Measurements from ENCODE around the gene VPS36.
A peak's percentile ranks its signal among the peaks of the same experiment; 100 is the strongest.

Gene VPS36

DNA sequence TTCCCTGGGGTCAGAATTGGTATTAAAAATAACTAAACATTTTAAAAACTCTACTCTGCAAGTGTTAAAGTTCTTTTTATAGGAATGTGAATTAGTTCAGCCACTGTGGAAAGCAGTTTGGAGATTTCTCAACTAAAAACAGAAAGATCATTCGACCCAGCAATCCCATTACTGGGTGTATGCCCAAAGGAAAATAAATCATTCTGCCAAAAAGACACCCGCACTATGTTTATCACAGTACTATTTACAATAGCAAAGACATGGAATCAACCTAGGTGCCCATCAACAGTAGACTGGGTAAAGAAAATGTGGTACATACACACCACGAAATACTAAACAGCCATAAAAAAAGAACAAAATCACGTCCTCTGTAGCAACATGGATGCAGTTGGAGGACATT, 43.8 kb downstream of the VPS36 start:
- no peak for DNase-seq (ENCODE audit: extremely low read depth, low read depth)
- peak overlapping the region; percentile 55 for H3K4me3 ChIP-seq (replicated peaks; ENCODE audit: low read depth, low read length)
- TF ChIP-seq CTCF (IDR thresholded peaks at IDR 0.05; ENCODE audit: low read depth, low read length, missing control alignments), result no peak

DNA sequence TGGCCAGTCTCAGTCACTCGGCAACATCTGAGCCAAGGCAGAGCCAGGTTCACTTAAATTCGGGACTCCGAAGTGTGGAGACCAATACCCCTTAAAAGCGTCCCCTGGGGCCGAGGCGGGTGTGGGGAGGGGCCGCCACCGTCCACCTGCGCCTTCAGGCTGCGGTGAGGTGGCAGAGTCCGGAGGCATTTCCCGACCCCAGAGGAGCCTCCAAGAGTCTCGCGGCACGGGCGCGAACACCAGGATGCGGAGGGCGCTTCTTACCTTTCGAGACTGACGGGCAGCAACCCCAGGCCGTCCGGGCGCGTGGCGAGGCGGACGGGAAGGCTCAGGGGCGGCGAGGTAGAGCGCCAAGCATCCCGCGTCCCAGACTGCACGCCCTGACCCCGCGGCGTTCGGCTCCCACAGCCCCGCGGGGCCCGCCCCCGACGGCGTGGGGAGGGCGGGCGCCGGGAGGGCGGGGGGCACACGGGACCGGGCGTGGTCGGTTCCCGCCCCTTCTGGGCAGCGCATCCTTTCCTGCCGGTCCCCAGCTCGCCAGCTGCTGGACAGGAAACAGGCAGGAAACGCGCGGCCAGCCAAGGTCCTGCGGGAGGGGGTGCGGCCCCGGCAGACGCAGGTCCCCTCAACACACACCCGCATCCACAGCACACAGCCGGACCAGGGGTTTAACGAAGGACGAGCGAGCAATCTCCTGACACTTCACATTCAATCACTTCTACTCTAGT, 44.5 kb downstream of the VPS36 start, which contains the start of gene THSD1:
Gene THSD1 (minus strand): TSS at position 406 of the 728 bp plus-strand sequence. CDS start 3,572 bp downstream, outside the sequence.
- DNase-seq (ENCODE audit: extremely low read depth, low read depth), result peak; percentile 6
- no peak for TF ChIP-seq CTCF (IDR thresholded peaks at IDR 0.05; ENCODE audit: low read depth, low read length, missing control alignments)
- H3K4me3 ChIP-seq (replicated peaks; ENCODE audit: low read depth, low read length), result peak within 1 kb of the TSS; percentile 55

DNA sequence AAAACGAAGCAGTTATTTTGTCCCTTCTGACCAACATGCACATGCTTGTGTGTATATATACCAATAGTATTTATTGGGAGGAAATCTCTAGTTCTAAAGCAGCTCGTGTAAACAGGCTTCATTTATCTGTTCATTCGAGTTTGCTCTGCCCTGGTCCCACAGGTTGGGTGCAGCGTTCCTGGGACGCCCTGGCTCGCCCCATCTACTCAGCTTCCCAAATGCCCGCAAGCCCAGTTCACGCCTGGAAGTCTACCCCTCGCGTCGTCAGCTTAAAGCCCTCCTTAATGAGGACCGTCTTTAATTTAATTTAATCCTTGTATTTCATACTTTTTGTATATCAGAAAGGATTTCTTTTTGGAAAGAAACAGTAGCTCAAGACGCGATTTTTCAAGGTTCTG, 45.1 kb downstream of the VPS36 start:
- DNase-seq (ENCODE audit: extremely low read depth, low read depth), result no peak
- no peak for TF ChIP-seq CTCF (IDR thresholded peaks at IDR 0.05; ENCODE audit: low read depth, low read length, missing control alignments)
- H3K4me3 ChIP-seq (replicated peaks; ENCODE audit: low read depth, low read length), result peak overlapping the region; percentile 55

DNA sequence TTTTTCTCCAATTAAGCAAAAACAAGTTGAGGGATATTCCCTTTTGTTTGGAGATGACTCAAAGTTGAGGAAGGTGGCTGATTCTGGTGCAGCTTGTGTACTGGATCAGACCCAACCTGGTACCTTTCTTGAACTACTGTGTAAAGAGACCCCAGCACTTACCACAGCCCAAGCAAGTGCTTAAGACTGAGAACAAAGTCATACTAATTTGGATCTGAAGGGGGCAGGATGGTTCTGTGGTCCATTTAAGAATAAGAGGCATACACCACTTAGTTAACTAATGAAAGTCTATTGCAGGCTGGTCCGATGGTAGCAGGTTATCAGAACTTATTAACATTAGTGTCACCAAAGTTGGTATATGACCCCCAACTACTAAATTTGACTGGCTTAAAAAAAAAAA, 50.7 kb downstream of the VPS36 start:
- no peak overlapping the region for H3K4me3 ChIP-seq (replicated peaks; ENCODE audit: low read depth, low read length)
- DNase-seq (ENCODE audit: extremely low read depth, low read depth), result no peak
- no peak for TF ChIP-seq CTCF (IDR thresholded peaks at IDR 0.05; ENCODE audit: low read depth, low read length, missing control alignments)

- no peak overlapping the region for H3K4me3 ChIP-seq (replicated peaks; ENCODE audit: low read depth, low read length)
- no peak for TF ChIP-seq CTCF (IDR thresholded peaks at IDR 0.05; ENCODE audit: low read depth, low read length, missing control alignments)
- DNase-seq (ENCODE audit: extremely low read depth, low read depth), result no peak
Observed at GRCh38 chr13:52399046-52399445, 51.4 kb downstream of the VPS36 start.

- TF ChIP-seq CTCF (IDR thresholded peaks at IDR 0.05; ENCODE audit: low read depth, low read length, missing control alignments), result no peak
- H3K4me3 ChIP-seq (replicated peaks; ENCODE audit: low read depth, low read length), result no peak overlapping the region
- DNase-seq (ENCODE audit: extremely low read depth, low read depth), result no peak
Observed at GRCh38 chr13:52395704-52396103, 54.7 kb downstream of the VPS36 start.

GRCh38 chr13:52394586-52394985, 55.8 kb downstream of the VPS36 start:
- no peak overlapping the region for H3K4me3 ChIP-seq (replicated peaks; ENCODE audit: low read depth, low read length)
- DNase-seq (ENCODE audit: extremely low read depth, low read depth), result no peak
- TF ChIP-seq CTCF (IDR thresholded peaks at IDR 0.05; ENCODE audit: low read depth, low read length, missing control alignments), result no peak

Measured in HFF-Myc (cell line).